ENCODE data around the gene CD3G.

DNA sequence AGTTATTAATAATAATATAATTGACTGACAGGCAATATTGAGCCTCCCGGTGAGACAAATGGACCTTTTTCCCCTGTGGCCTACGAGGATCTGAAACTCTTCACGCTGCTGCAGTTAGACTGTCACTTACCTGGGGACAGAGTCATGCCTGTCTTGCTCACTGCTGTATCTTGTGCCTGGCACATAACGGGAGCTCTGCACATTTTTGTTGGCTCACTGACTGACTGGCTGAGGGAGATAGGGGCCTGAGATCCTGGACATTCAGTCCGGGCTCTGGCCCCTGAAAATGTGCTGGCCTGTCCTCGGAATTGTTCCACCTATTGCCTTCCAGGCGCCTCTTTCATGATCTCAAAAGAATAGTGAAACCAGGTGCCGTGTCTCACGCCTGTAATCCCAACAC is 896 bp upstream of the CD3G start:
- no peak for TF ChIP-seq EZH2 (IDR thresholded peaks at IDR 0.05; ENCODE audit: insufficient read depth, poor library complexity, severe bottlenecking)
- no peak for TF ChIP-seq EZH2phosphoT487 (IDR thresholded peaks at IDR 0.05; ENCODE audit: insufficient read depth, low read depth)

Measured in GM23248 (cell line).